NT2/D1 (cell line): Measurements from ENCODE around the gene CDS1.

Experiments used
- YY1 ChIP-seq: IDR thresholded peaks from 2 replicates; pipeline ENCODE4 v1.6.1; 2011; ENCODE audit not compliant: insufficient read length, insufficient read depth
- ZNF274 ChIP-seq: IDR thresholded peaks from 2 replicates; pipeline ENCODE4 v1.6.1; 2011; ENCODE audit warnings: mild to moderate bottlenecking, low read depth, low read length

GRCh38 chr4:84579403-84579776 lies 3.5 kb upstream of the CDS1 start:
- no peak for TF ChIP-seq ZNF274
- no peak for TF ChIP-seq YY1
